22Rv1 (cell line): ENCODE measurements around the gene TPI1.

Source experiments
- CTCF ChIP-seq: fragments of 450-650 bp; IDR thresholded peaks from 2 replicates; pipeline ENCODE4 v1.5.1; 2017; ENCODE audit warnings: mild to moderate bottlenecking
- ZFX ChIP-seq: fragments of 450-650 bp; IDR thresholded peaks from 2 replicates; pipeline ENCODE4 v1.6.1; 2017; ENCODE audit warnings: antibody characterized with exemption, borderline replicate concordance

GRCh38 chr12:6851921-6852650 is 15.2 kb upstream of the TPI1 start, which contains the start of gene USP5:
- TF ChIP-seq CTCF (no peak), ZFX (no peak)
